HepG2 (cell line): ENCODE measurements around the gene ANO9. TPM values are rescaled to one million over a fixed set of nuclear protein-coding genes. Genes with fewer than 3 reads are reported as not detected.

ENCODE experiments used
- ATAC-seq: fragments of 200-7000 bp; cut with Tn5 transposase; 3 replicates; pipeline ENCODE4 v1.9.1; 2020; ENCODE audit warnings: mild to moderate bottlenecking, moderate library complexity
- BruUV-seq: library from RNA; stranded (reverse); fragments of 400-500 nt; replicated peaks from 2 replicates; lab custom pipeline; 2021; lab: Mats Ljungman, UMichigan
- CTCF ChIA-PET: fragments of 300-600 bp; formaldehyde crosslinking; extraction: SDS; loops from one replicate; lab custom pipeline; 2021; ENCODE audit warnings: low total read pairs, inconsistent platforms, low intra/inter-chr PET ratio; lab: Yijun Ruan, JAX
- POLR2A ChIA-PET: fragments of 350-600 bp; sonication (Branson Sonifier 250); formaldehyde crosslinking; loops from one replicate; lab custom pipeline; 2020; ENCODE audit warnings: antibody characterized with exemption, inconsistent platforms; lab: Yijun Ruan, JAX
- DNase-seq: peaks from one replicate; pipeline ENCODE4 v3.0.0-alpha.2; 2015; ENCODE audit warnings: low spot score
- FAIRE-seq: peaks from 3 replicates; lab custom pipeline; 2011; peaks lifted over from hg19 to GRCh38; lab: Jason Lieb, UNC
- H2AFZ ChIP-seq: one replicate; pipeline ENCODE4 v1.6.1; 2011; ENCODE audit warnings: low read length, inconsistent platforms
- H3K27ac ChIP-seq: fragments of 300-600 bp; 3 replicates; pipeline ENCODE4 v1.8.0; 2011; ENCODE audit warnings: mixed run types, mild to moderate bottlenecking, mixed read lengths, low read length, inconsistent platforms; ENCODE audit not compliant: insufficient read depth; ENCODE audit errors: extremely low read length
- H3K27me3 ChIP-seq, 2 experiments: fragments of 200-600 bp in 1 of 2; 2 replicates in 1 of 2; 3 replicates in 1 of 2; pipeline versions ENCODE4 v1.6.0 to v1.8.0; 2011; ENCODE audit warnings: low read length in 2 of 2, mild to moderate bottlenecking in 2 of 2, moderate library complexity in 2 of 2, inconsistent platforms in 1 of 2; ENCODE audit not compliant: insufficient read depth in 2 of 2, control insufficient read depth in 1 of 2
- H3K36me3 ChIP-seq, 2 experiments: fragments of 200-600 bp in 1 of 2; replicated peaks in 1 of 2; 2 replicates in 1 of 2; 3 replicates in 1 of 2; pipeline versions ENCODE4 v1.5.1 to v1.8.0; 2011; ENCODE audit warnings: low read length in 2 of 2, inconsistent platforms in 1 of 2; ENCODE audit not compliant: insufficient read depth in 2 of 2, control insufficient read depth in 1 of 2
- H3K4me1 ChIP-seq: 2 replicates; pipeline ENCODE4 v1.5.1; 2012; ENCODE audit warnings: low read length, inconsistent platforms; ENCODE audit not compliant: insufficient read depth
- H3K4me2 ChIP-seq: 2 replicates; pipeline ENCODE4 v1.6.0; 2011; ENCODE audit warnings: low read depth, low read length, inconsistent platforms
- H3K4me3 ChIP-seq, 3 experiments: fragments of 200-600 bp in 1 of 3; sonication (generic), shearing (Covaris generic) in 1 of 3; replicated peaks in 1 of 3; 2 replicates each; pipeline ENCODE4 v1.5.1; 2011 to 2016; ENCODE audit warnings: low read length in 3 of 3, inconsistent platforms in 2 of 3, low read depth in 2 of 3, mild to moderate bottlenecking in 2 of 3, control low read depth in 1 of 3, mixed read lengths in 1 of 3; ENCODE audit not compliant: insufficient read depth in 1 of 3
- H3K79me2 ChIP-seq: one replicate; pipeline ENCODE4 v1.6.1; 2011; ENCODE audit warnings: low read length, inconsistent platforms; ENCODE audit not compliant: insufficient read depth
- H3K9ac ChIP-seq: 2 replicates; pipeline ENCODE4 v1.6.0; 2011; ENCODE audit warnings: mild to moderate bottlenecking, low read depth, low read length, inconsistent platforms; ENCODE audit not compliant: insufficient read depth
- H3K9me3 ChIP-seq: 2 replicates; pipeline ENCODE4 v1.5.1; 2012; ENCODE audit warnings: mild to moderate bottlenecking, low read length
- H4K20me1 ChIP-seq: 2 replicates; pipeline ENCODE4 v1.6.0; 2011; ENCODE audit warnings: inconsistent platforms, mild to moderate bottlenecking, low read length, moderate library complexity; ENCODE audit not compliant: insufficient read depth
- BRF2 ChIP-seq: sonication (generic); formaldehyde crosslinking; IDR thresholded peaks from 2 replicates; pipeline ENCODE4 v1.8.1; 2022; ENCODE audit warnings: mild to moderate bottlenecking, missing genetic modification reagents
- NFYC ChIP-seq: IDR thresholded peaks from 2 replicates; pipeline ENCODE4 v1.6.1; 2016; ENCODE audit warnings: missing genetic modification reagents, missing compliant biosample characterization
- NPAS2 ChIP-seq: sonication (generic); formaldehyde crosslinking; IDR thresholded peaks from 2 replicates; pipeline ENCODE4 v1.8.0; 2022; ENCODE audit warnings: mild to moderate bottlenecking, missing genetic modification reagents, borderline replicate concordance
- ZBTB7A ChIP-seq: sonication (generic); formaldehyde crosslinking; IDR thresholded peaks from 2 replicates; pipeline ENCODE4 v1.8.0; 2022; ENCODE audit warnings: mild to moderate bottlenecking, missing genetic modification reagents
- ZMYM2 ChIP-seq: sonication (generic); formaldehyde crosslinking; IDR thresholded peaks from 2 replicates; pipeline ENCODE4 v1.8.0; 2022; ENCODE audit warnings: mild to moderate bottlenecking, missing genetic modification reagents
- ZNF577 ChIP-seq: sonication (generic); formaldehyde crosslinking; IDR thresholded peaks from 2 replicates; pipeline ENCODE4 v1.4.0; 2020; ENCODE audit warnings: mild to moderate bottlenecking, low read depth, missing genetic modification reagents, borderline replicate concordance
- ZNF704 ChIP-seq: sonication (generic); formaldehyde crosslinking; IDR thresholded peaks from 2 replicates; pipeline ENCODE4 v1.8.1; 2023; ENCODE audit warnings: mild to moderate bottlenecking, inconsistent platforms, moderate library complexity, missing genetic modification reagents, borderline replicate concordance
- WGBS: methylation state at CpG from one replicate; pipeline ENCODE4 v1.1.6; 2017; ENCODE audit warnings: low lambda C conversion rate; 5-methylcytosine and 5-hydroxymethylcytosine counted together
- in situ Hi-C: cut with HindIII; loops from 2 replicates; pipeline ENCODE4 v1.10.0; 2017; ENCODE audit warnings: low pct_unique_long_range_greater_than_20kb; ENCODE audit not compliant: extremely low pct_ligation_motif_present
- intact Hi-C: fragments of 100-400 bp; cut with micrococcal nuclease; formaldehyde crosslinking; loops from one replicate; pipeline ENCODE4 v1.10.0; 2022; ENCODE audit not compliant: unreplicated experiment
- polyA plus RNA-seq, 8 experiments: library from polyadenylated mRNA; depleted of rRNA in 3 of 8; stranded (reverse) in 7 of 8; unstranded in 1 of 8; fragments of >200 nt; fragmentation: Illumina TruSeq in 4 of 8; extraction: Trizol in 4 of 8; gene quantifications; 2 replicates each; pipeline versions ENCODE4 v1.2.1 to v1.2.3, GENCODE V29; 2011 to 2016; ENCODE audit warnings: low read depth in 4 of 8, missing spikeins in 1 of 8, mixed read lengths in 1 of 8; ENCODE audit not compliant: insufficient read depth in 1 of 8
- total RNA-seq, 5 experiments: library from RNA; depleted of rRNA; stranded (reverse); fragments of >200 nt; fragmentation: Illumina TruSeq; extraction: Trizol; gene quantifications; 2 replicates each; pipeline ENCODE4 v1.2.3, GENCODE V29; 2016; ENCODE audit warnings: low read depth in 1 of 5
- TF ChIP-seq, protein P1 (sequence below): sonication (generic); formaldehyde crosslinking; IDR thresholded peaks from 2 replicates; pipeline ENCODE4 v1.5.0; 2020; ENCODE audit warnings: mild to moderate bottlenecking, missing genetic modification reagents, borderline replicate concordance

The ANO9 gene
- total and polyA plus RNA-seq, 2 of the 13 experiments (the other 11 are each of a cell fraction or from before 2014, with no cell fraction given) = 8.9 to 14.3 TPM

DNA sequence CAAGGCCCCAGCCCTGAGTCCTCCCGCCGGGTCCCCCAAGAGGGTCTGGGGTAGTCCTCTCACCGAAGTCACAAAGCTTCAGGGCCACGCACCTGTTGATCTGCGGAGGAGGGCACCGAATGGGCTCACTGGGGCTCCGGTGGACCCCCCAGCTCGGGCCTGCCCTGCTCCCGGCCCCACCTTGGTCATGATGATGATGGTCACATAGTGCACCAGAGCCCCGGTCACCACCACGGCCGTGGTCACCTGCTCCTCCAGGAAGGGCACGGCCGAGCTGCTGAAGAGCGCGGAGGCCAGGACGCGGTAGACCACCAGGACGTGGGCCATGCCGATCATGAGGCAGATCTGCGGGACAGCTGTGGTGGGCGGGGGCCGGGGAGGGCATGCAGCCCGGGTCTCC lies 13.5 kb downstream of the ANO9 start (continued):
- no peak for TF ChIP-seq BRF2 (CRISPR knock-in tag)

DNA sequence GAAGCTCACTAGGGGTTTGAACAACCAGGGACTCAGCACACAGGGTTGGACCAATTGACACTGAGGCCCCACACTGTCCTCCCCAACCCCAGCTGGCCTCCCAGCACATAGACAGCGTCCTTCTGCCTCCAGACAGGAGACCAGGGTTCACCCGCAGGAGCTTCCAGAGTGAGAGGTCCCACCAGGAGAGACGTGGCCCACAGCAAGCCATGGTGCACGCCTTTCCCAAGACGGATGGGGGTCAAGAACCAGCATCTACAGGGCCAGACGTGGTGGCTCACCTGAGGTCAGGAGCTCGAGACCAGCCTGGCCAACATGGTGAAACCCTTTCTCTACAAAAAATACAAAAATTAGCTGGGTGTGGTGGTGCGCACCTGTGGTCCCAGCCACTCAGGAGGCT lies 15.0 kb downstream of the ANO9 start:
- no TSS peak for BruUV-seq
- in situ Hi-C loops = no loop called here

More for the DNA sequence above, 15.0 kb downstream of the ANO9 start:
- Histone ChIP-seq H3K9ac (no peak overlapping the region), H3K36me3 (no peaks in the 10 kb centered on the region), H2AFZ (no peak overlapping the region), H4K20me1 (no peaks in the 10 kb centered on the region), H3K4me2 (no peak overlapping the region), H3K27ac (no peak overlapping the region), H3K79me2 (no peaks in the 10 kb centered on the region), H3K4me3 (no peak overlapping the region), H3K9me3 (no peaks in the 10 kb centered on the region), H3K27me3 (no peaks in the 10 kb centered on the region), H3K4me1 (no peaks in the 10 kb centered on the region)
- TF ChIP-seq NFYC (no peak), ZNF577 (CRISPR knock-in tag) (no peak), NPAS2 (CRISPR knock-in tag) (no peak), ZMYM2 (CRISPR knock-in tag) (no peak), ZBTB7A (CRISPR knock-in tag) (no peak), ZNF704 (CRISPR knock-in tag) (no peak)
- TF ChIP-seq, protein P1, sequence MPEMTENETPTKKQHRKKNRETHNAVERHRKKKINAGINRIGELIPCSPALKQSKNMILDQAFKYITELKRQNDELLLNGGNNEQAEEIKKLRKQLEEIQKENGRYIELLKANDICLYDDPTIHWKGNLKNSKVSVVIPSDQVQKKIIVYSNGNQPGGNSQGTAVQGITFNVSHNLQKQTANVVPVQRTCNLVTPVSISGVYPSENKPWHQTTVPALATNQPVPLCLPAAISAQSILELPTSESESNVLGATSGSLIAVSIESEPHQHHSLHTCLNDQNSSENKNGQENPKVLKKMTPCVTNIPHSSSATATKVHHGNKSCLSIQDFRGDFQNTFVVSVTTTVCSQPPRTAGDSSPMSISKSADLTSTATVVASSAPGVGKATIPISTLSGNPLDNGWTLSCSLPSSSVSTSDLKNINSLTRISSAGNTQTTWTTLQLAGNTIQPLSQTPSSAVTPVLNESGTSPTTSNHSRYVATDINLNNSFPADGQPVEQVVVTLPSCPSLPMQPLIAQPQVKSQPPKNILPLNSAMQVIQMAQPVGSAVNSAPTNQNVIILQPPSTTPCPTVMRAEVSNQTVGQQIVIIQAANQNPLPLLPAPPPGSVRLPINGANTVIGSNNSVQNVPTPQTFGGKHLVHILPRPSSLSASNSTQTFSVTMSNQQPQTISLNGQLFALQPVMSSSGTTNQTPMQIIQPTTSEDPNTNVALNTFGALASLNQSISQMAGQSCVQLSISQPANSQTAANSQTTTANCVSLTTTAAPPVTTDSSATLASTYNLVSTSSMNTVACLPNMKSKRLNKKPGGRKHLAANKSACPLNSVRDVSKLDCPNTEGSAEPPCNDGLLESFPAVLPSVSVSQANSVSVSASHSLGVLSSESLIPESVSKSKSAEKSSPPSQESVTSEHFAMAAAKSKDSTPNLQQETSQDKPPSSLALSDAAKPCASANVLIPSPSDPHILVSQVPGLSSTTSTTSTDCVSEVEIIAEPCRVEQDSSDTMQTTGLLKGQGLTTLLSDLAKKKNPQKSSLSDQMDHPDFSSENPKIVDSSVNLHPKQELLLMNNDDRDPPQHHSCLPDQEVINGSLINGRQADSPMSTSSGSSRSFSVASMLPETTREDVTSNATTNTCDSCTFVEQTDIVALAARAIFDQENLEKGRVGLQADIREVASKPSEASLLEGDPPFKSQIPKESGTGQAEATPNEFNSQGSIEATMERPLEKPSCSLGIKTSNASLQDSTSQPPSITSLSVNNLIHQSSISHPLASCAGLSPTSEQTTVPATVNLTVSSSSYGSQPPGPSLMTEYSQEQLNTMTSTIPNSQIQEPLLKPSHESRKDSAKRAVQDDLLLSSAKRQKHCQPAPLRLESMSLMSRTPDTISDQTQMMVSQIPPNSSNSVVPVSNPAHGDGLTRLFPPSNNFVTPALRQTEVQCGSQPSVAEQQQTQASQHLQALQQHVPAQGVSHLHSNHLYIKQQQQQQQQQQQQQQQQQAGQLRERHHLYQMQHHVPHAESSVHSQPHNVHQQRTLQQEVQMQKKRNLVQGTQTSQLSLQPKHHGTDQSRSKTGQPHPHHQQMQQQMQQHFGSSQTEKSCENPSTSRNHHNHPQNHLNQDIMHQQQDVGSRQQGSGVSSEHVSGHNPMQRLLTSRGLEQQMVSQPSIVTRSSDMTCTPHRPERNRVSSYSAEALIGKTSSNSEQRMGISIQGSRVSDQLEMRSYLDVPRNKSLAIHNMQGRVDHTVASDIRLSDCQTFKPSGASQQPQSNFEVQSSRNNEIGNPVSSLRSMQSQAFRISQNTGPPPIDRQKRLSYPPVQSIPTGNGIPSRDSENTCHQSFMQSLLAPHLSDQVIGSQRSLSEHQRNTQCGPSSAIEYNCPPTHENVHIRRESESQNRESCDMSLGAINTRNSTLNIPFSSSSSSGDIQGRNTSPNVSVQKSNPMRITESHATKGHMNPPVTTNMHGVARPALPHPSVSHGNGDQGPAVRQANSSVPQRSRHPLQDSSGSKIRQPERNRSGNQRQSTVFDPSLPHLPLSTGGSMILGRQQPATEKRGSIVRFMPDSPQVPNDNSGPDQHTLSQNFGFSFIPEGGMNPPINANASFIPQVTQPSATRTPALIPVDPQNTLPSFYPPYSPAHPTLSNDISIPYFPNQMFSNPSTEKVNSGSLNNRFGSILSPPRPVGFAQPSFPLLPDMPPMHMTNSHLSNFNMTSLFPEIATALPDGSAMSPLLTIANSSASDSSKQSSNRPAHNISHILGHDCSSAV (CRISPR knock-in tag) = no peak
- CTCF ChIA-PET = no interaction called here
- WGBS = 95% methylated on average over 7 of the region's 8 CpGs
- DNase-seq (no peak), FAIRE-seq (no peak), ATAC-seq (no peak)
- POLR2A ChIA-PET = no interaction called here
- intact Hi-C loops = no loop called here
